ENCODE results near the gene TCTN1.
A peak's percentile ranks its signal among the peaks of the same experiment; 100 is the strongest.
"Not testable (repeated sequence)": the region's sequence is repeated elsewhere in the genome, so short reads cannot be mapped to it uniquely, and the experiment has no call there.

TCTN1 gene

GRCh38 chr12:110639336-110640141, 25.6 kb downstream of the TCTN1 start:
- no peak for DNase-seq

- no peak for DNase-seq
These were observed 26.5 kb downstream of the TCTN1 start for GRCh38 chr12:110640275-110641025.

GRCh38 chr12:110641521-110641920, 27.6 kb downstream of the TCTN1 start:
- DNase-seq = no peak

- peak in 1 of 5 donors; percentile 44 for DNase-seq
These were observed 33.7 kb downstream of the TCTN1 start for GRCh38 chr12:110647631-110648040.

- DNase-seq = no peak
These were observed 35.5 kb downstream of the TCTN1 start for GRCh38 chr12:110649341-110649847.

GRCh38 chr12:110654238-110654637, 40.3 kb downstream of the TCTN1 start:
- DNase-seq = not testable (repeated sequence)

- no peak for DNase-seq
These were observed 42.2 kb downstream of the TCTN1 start for GRCh38 chr12:110656071-110656655.

- no peak for DNase-seq
These were observed 43.8 kb downstream of the TCTN1 start for GRCh38 chr12:110657747-110658146.

- DNase-seq = no peak
These were observed 44.3 kb downstream of the TCTN1 start for GRCh38 chr12:110658242-110658641.

- DNase-seq = no peak
These were observed 44.9 kb downstream of the TCTN1 start for GRCh38 chr12:110658878-110659277.

GRCh38 chr12:110661337-110661972, 47.5 kb downstream of the TCTN1 start:
- peak in 1 of 5 donors; percentile 42 for DNase-seq

- no peak for DNase-seq
These were observed 53.0 kb downstream of the TCTN1 start for GRCh38 chr12:110666892-110667291.

- no peak for DNase-seq
These were observed 53.7 kb downstream of the TCTN1 start for GRCh38 chr12:110667671-110668070.

- DNase-seq = no peak
These were observed 54.7 kb downstream of the TCTN1 start for GRCh38 chr12:110668480-110669192.

GRCh38 chr12:110669193-110669502, 55.2 kb downstream of the TCTN1 start:
- no peak for DNase-seq

GRCh38 chr12:110670161-110670701, 56.3 kb downstream of the TCTN1 start:
- DNase-seq = peak in 1 of 5 donors; percentile 17

GRCh38 chr12:110676171-110676570, 62.2 kb downstream of the TCTN1 start:
- DNase-seq = no peak

- no peak for DNase-seq
These were observed 63.4 kb downstream of the TCTN1 start for GRCh38 chr12:110677206-110677911.

- DNase-seq = no peak
These were observed 64.1 kb downstream of the TCTN1 start for GRCh38 chr12:110677982-110678381.

- no peak for DNase-seq
These were observed 65.3 kb downstream of the TCTN1 start for GRCh38 chr12:110679201-110679600.

GRCh38 chr12:110680032-110680431, 66.1 kb downstream of the TCTN1 start:
- DNase-seq = no peak
